ENCODE results near the gene OSBP2. TPM values are rescaled to one million over a fixed set of nuclear protein-coding genes. Genes with fewer than 3 reads are reported as not detected.

Gene OSBP2
- total RNA-seq, 1 donor from 2014 or later = 0.53 TPM

DNA sequence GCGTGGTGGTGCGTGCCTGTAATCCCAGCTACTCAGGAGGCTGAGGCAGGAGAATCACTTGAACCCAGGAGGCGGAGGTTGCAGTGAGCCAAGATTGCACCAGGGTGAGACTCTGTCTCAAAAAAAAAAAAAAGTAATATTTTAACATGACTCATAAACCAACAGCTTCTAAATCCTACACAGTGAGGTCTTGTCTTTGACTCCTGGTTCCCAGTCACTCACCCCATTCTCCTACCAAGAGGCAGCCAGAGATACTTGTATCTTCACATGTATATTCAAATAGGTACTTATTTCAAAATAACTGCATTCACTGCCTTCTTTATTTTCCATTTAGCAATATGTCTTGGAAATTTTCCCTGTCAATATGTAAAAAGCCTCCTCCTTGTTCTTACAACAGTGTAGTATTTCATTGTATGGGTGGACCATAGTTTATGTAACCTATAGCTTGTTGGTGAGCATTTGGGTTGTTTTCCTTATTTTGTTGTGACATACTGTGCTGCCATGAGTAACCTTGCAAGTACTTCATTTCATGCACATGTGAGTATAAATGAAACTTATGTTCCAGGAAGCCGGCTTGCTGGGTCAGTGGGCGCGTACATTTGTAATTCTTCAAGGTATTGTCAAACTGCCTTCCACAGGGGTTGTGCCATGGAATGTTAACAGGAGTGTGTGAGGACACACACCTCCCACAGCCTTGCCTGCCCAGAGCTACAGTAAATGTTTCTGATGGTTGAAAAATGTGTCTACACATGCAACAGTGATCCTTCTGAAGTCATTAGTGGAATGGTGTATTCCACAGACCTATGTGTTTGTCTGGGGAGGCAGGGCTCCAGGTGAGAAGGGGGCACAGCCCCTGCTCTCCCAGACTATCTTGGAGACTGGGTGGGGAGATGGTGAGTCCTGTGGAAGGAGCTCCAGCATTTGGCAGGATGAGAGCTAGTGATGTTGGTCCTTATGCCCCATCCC, 47.9 kb downstream of the OSBP2 start:
- H3K9me3 ChIP-seq = no peaks in the 10 kb centered on the region
- no peak overlapping the region for H3K4me3 ChIP-seq
- no peaks in the 10 kb centered on the region for H3K36me3 ChIP-seq
- no peak for DNase-seq (ENCODE audit: low spot score in 2 of 2)
- intact Hi-C loops (cut with DNase I) = no loop called here
- no peaks in the 10 kb centered on the region for H3K4me1 ChIP-seq
- TF ChIP-seq, protein P1, sequence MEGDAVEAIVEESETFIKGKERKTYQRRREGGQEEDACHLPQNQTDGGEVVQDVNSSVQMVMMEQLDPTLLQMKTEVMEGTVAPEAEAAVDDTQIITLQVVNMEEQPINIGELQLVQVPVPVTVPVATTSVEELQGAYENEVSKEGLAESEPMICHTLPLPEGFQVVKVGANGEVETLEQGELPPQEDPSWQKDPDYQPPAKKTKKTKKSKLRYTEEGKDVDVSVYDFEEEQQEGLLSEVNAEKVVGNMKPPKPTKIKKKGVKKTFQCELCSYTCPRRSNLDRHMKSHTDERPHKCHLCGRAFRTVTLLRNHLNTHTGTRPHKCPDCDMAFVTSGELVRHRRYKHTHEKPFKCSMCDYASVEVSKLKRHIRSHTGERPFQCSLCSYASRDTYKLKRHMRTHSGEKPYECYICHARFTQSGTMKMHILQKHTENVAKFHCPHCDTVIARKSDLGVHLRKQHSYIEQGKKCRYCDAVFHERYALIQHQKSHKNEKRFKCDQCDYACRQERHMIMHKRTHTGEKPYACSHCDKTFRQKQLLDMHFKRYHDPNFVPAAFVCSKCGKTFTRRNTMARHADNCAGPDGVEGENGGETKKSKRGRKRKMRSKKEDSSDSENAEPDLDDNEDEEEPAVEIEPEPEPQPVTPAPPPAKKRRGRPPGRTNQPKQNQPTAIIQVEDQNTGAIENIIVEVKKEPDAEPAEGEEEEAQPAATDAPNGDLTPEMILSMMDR (IDR thresholded peaks at IDR 0.05) = no peak
- H3K27ac ChIP-seq = no peak overlapping the region
- H3K27me3 ChIP-seq = no peaks in the 10 kb centered on the region

DNA sequence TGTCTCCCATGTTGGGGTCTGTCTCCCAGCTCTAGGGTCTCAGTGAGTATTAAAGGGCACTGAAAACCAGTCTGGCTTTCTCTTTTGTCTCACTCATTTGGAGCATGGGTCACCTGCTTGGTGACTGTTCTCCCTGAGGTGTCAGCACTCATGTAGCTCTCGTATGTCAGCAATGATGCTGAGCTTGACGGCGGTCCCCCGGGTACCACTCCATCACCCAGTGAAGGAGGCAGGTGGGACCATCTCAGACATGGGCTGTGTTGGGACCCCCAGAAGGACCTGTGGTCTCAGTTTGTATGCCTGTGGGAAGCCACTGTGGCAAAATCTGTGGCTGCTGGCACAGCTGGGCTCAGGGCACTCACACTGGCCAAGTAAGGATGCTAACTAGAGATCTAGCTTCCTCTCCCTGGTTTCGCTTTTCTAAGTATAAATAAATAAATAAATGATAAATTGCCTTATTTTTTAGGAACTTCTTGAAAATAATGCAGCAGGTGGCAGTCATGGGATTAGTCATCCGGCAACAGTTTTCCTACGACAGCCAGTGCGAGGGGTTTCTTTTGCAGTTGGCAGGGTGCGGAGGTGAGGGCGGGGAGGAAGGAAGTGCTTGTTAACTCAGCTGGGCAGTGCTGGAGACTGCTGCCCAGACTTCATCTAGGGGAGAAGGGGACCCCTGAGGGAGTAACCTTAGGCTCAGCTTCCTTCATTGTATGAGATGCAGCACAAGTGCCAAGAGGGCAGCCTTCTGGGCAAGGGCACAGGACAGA, 48.8 kb downstream of the OSBP2 start:
- no peak overlapping the region for H3K4me3 ChIP-seq
- no peaks in the 10 kb centered on the region for H3K36me3 ChIP-seq
- no peaks in the 10 kb centered on the region for H3K27me3 ChIP-seq
- H3K9me3 ChIP-seq = no peaks in the 10 kb centered on the region
- H3K4me1 ChIP-seq = no peaks in the 10 kb centered on the region
- TF ChIP-seq, protein P1 (IDR thresholded peaks at IDR 0.05) = no peak
- DNase-seq (ENCODE audit: low spot score in 2 of 2) = no peak
- intact Hi-C loops (cut with DNase I) = no loop called here
- H3K27ac ChIP-seq = no peak overlapping the region

DNA sequence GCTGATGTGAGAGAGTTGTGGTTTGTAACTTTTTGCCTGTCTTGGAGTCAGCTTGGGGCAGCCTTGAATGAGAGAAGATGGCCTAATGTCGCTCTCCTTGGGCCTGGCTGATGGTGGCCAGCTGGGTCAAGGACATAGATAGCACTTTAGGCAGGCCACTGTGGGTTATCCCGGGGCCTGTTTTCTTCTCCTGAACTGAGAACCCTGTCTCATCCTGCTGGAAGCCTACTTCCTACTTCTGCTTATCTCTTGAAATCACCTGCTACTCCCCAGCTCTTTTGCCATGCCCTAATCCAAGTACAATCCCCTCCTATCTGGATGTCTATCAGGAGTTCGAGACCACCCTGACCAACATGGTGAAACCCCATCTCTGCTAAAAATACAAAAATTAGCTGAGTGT, 49.5 kb downstream of the OSBP2 start:
- no peak for DNase-seq (ENCODE audit: low spot score in 2 of 2)
- intact Hi-C loops (cut with DNase I) = no loop called here
- no peak overlapping the region for H3K4me3 ChIP-seq
- H3K4me1 ChIP-seq = no peaks in the 10 kb centered on the region
- no peak overlapping the region for H3K27ac ChIP-seq
- H3K36me3 ChIP-seq = no peaks in the 10 kb centered on the region
- no peaks in the 10 kb centered on the region for H3K27me3 ChIP-seq
- H3K9me3 ChIP-seq = no peaks in the 10 kb centered on the region
- TF ChIP-seq, protein P1 (IDR thresholded peaks at IDR 0.05) = no peak

DNA sequence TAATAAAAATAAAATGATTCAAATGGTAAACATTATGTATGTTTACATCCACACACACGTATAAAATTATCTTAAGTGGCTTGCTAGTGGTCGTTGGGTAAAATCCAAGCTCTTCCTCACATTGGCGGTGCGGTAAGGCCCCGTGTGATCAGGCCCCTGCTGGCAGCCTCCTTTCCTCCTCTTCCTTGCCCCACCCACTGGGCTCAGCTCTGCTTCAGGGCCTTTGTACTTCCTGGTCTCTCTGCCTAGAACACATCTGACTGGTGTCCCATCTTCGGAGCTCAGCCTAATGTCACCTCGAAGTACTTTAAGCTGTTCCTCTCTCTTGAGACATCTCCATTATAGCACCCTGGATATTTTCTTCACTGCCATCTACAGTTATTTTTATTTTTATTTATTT, 52.8 kb downstream of the OSBP2 start:
- TF ChIP-seq, protein P1 (IDR thresholded peaks at IDR 0.05) = no peak
- no peak for DNase-seq (ENCODE audit: low spot score in 2 of 2)
- H3K4me3 ChIP-seq = no peak overlapping the region
- no peaks in the 10 kb centered on the region for H3K4me1 ChIP-seq
- H3K27ac ChIP-seq = no peak overlapping the region
- intact Hi-C loops (cut with DNase I) = no loop called here
- no peaks in the 10 kb centered on the region for H3K9me3 ChIP-seq
- no peaks in the 10 kb centered on the region for H3K27me3 ChIP-seq
- H3K36me3 ChIP-seq = no peaks in the 10 kb centered on the region

DNA sequence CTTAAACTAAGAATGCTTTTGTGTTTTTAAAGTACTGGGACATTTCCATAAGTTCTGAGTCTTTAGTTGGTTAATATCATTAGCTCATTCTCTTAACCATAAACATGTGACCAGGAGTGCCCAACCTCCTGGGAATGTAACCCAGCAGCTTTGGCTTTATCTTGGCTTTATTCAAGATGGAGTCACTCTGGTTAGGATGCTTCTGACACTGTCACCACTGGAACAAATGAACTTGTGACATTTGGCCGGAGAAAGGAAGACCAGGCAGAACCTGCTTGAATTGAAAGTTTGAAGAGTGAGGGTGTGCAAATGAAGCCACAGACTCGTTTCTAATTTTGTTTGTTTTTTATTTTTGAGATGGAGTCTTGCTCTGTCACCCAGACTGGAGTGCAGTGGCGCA, 54.6 kb downstream of the OSBP2 start:
- Histone ChIP-seq H3K27me3 (no peaks in the 10 kb centered on the region), H3K9me3 (no peaks in the 10 kb centered on the region), H3K4me3 (no peak overlapping the region), H3K4me1 (no peaks in the 10 kb centered on the region), H3K27ac (no peak overlapping the region), H3K36me3 (no peaks in the 10 kb centered on the region)
- TF ChIP-seq, protein P1 (IDR thresholded peaks at IDR 0.05) = no peak
- DNase-seq (ENCODE audit: low spot score in 2 of 2) = no peak
- intact Hi-C loops (cut with DNase I) = no loop called here
